Activated CD4-positive, CD25-positive, alpha-beta regulatory T cell treated with anti-CD3 and anti-CD28 coated beads, Interleukin-2, amount 50 U/mL, for 24 hours (primary cell): ENCODE results near the gene CT47B1.
"Not testable (repeated sequence)": the region's sequence is repeated elsewhere in the genome, so short reads cannot be mapped to it uniquely, and the experiment has no call there.

Experiments used
- ATAC-seq, 2 donors: fragments of 150-1000 bp; cut with Tn5 transposase; one replicate each; pipeline ENCODE4 v1.10.0; 2021; ENCODE audit warnings: mild to moderate bottlenecking in 1 of 2, moderate library complexity in 1 of 2

Gene CT47B1

DNA sequence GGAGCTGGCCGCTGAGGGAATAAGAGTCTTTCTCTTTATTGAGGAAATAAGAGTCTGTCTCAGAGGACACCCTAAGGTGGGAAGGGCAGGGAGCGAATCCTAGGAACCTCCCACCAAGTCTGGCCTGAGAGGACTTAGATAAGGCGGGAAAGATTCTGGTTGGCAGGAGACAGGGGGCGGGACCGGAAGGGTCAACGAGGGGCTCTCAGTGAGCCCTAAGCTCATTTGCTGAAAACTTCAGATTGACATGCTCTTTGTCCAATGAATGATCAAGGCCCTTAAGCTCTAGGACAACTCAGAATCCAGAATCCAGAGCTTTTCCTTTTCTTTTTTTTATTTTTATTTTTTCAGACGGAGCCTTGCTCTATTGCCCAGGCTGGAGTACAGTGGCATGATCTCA is at the start of gene CT47B1:
Gene CT47B1 (minus strand): TSS at position 101 of the 400 bp plus-strand sequence. CDS start 196 bp downstream, outside the sequence.
- not testable (repeated sequence) for ATAC-seq

- no peak for ATAC-seq
These were observed 748 bp downstream of the CT47B1 start for GRCh38 chrX:120874678-120875557.

DNA sequence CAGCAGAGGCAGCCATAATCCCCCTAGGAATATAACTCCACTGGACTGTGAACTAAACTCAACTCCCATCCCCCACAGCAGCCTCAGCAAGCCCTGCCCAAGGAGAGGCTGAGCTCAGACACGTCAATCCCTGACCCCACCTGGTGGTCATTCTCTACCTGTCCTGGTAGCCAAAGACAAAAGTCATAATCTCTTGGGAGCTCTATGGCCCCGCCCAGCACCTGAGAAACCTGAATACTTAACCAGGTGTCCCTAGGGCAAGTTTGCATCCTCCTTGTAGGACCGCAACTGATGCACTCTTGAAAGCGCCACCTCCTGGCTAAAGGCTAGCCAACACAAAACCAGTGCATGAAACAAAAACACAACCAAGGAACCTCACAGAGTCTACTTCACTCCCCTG is 18.4 kb downstream of the CT47B1 start:
- ATAC-seq = no peak

- no peak for ATAC-seq
These were observed 34.8 kb downstream of the CT47B1 start for GRCh38 chrX:120840827-120841226.

GRCh38 chrX:120839491-120839890 is 36.2 kb downstream of the CT47B1 start:
- no peak for ATAC-seq

DNA sequence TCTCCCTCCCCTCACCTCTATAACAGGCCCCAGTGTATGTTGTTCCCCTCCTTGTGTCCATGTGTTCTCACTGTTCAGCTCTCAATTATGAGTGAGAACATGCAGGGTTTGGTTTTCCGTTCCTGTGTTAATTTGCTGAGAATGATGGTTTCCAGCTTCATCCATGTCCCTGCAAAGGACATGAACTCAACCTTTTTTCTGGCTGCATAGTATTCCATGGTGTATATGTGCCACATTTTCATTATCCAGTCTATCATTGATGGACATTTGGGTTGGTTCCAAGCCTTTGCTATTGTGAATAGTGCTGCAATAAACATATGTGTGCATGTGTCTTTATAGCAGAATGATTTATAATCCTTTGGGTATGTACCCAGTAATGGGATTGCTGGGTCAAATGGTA is 48.5 kb downstream of the CT47B1 start:
- not testable (repeated sequence) for ATAC-seq

DNA sequence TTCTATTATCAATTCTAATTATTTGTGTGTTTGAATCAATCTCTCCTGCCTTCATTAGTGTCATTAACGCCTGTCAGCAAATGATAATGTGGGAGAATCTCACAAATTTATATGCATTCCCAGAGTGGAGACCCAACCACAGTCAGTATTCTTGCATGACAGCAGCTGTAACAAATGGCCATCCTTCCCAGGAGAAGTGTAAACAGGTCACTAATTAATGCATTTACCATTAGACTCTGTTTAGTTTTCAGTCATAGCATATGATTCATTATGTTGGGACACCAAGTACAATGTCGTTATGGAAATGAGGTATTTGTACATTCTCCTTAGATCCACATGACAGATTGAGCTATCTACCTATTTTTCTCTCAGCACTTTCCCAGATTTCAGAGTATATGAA is 50.5 kb downstream of the CT47B1 start:
- no peak for ATAC-seq

DNA sequence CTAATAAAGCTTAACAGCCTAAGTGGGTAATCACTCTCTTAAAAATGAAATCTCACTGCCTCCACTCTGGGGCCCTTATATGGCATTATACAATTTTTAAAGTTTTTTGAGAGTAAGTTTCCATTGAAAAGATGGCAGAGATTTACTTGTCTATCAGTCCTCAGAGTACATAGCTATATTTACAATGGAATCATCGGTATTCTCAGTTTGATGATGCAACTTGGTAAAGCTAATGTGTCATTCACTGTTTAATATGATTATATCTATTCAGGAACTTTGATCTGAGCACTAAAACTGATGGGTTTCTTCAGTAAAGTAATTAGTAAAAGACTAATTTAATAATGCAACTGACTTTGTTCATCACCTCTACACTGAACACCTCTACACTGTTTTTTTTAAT is 51.6 kb downstream of the CT47B1 start:
- ATAC-seq = no peak

GRCh38 chrX:120823556-120823955 is 52.1 kb downstream of the CT47B1 start:
- ATAC-seq = no peak
